Keratinocyte (primary cell): ENCODE measurements around the gene ATAD2B.

Source experiments
- CTCF ChIP-seq, 3 experiments: IDR thresholded peaks in 1 of 3; conservative IDR thresholded peaks in 1 of 3; optimal IDR thresholded peaks in 1 of 3; 2 replicates in 2 of 3; 3 replicates in 1 of 3; pipeline versions ENCODE3 to v1.5.1; 2011; ENCODE audit warnings: low read length in 3 of 3, mild to moderate bottlenecking in 3 of 3, moderate library complexity in 2 of 3, control low read depth in 1 of 3, inconsistent platforms in 1 of 3; ENCODE audit not compliant: insufficient read depth in 2 of 3; ENCODE audit errors: extremely low read depth in 1 of 3
- EZH2 ChIP-seq: IDR thresholded peaks from one replicate; pipeline ENCODE4 v1.6.1; 2012; ENCODE audit warnings: inconsistent platforms, mild to moderate bottlenecking, low read length, moderate library complexity

DNA sequence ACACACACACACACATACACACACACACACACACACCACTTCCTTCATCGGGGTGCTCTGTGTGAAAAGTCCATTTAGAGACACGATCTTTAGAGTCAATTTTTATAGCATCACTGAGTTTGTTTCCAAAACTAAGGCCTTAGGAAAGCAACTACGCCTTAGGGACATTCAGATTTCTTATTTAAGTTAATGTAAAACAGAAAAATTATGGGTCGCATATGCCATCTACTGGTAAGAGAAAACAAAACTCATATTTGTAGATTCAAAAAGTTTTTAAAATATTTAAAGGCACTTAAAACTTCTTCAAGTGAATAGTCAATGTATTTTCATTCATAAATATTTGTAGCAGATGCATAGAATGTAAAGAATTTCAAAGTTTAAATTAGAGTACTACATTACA lies 166.2 kb downstream of the ATAD2B start:
- TF ChIP-seq CTCF (optimal IDR thresholded peaks at IDR 0.05 in 1 of 3, IDR thresholded peaks at IDR 0.05 in 1 of 3, conservative IDR thresholded peaks at IDR 0.05 in 1 of 3; ENCODE audit: extremely low read depth in 1 of 3, insufficient read depth in 2 of 3, low read length in 3 of 3) (peak in 2 of 3 experiments; percentile 8 to 11), EZH2 (no peak)
